ENCODE data around the gene NCDN.

The NCDN gene

DNA sequence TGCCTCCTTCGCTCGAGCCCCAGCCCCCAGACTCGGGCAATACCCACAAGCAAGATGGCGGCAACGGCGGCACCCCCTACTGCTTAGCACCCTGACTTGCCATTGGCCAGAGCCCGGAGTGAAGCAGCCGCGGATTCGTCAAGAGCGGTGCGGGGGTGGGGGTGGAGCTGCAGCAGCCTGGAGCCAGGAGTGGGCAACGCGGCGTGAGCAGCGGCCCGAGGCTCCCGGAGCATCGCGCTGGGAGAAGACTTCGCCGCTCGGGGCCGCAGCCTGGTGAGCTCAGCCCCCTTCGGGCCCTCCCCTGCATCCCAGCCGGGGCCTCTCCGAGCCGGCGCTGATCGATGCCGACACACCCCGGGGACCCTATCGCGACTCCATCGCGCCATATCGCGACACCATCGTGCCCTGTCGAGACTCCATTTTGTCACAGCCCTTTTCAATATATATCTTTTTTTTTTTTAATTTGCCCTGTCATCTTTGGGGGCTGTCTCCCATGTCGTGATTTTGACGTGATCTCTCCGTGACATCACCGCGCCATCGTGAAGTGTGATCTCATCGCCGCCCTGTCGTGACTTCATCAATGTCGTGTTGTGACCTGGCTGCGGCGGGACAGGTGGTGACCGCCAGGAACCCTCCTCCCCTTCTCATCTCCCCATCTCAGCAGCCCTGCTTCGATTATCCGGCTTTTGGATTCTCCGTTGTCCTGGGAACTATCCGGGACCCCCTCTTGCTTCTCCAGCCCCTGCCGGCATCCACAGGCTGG, at the start of gene NCDN:
TSS of gene NCDN (plus strand) at position 189 of the 763 bp plus-strand sequence. CDS start at position 581, 392 bp downstream.
- DNase-seq, result peak; percentile 96
- in situ Hi-C loops (cut with MboI; ENCODE audit: low pct_unique_long_range_greater_than_20kb, low sequenced_read_pairs), result no loop called here

GRCh38 chr1:35507947-35508346, 49.7 kb upstream of the NCDN start:
- in situ Hi-C loops (cut with MboI; ENCODE audit: low pct_unique_long_range_greater_than_20kb, low sequenced_read_pairs), result no loop called here
- DNase-seq, result no peak

DNA sequence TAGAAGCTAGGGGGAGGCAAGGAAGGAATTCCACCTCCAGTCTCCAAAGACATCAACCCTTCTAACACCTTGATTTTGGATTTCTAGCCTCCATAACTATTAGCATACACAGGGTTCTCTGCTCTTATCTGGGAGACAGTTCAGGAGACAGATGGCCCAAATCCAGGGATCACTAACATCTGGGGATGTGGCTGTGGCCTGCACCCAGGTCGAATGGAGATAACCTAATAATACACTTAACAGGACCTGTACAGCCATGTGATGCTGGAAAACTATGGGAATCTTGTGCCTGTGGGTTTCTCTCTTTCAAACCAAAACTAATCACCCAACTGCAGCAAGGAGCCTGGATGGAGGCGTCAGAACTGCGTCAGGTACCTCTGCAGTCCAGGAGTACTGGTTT, 48.0 kb upstream of the NCDN start:
- no peak for DNase-seq
- in situ Hi-C loops (cut with MboI; ENCODE audit: low pct_unique_long_range_greater_than_20kb, low sequenced_read_pairs), result no loop called here

DNA sequence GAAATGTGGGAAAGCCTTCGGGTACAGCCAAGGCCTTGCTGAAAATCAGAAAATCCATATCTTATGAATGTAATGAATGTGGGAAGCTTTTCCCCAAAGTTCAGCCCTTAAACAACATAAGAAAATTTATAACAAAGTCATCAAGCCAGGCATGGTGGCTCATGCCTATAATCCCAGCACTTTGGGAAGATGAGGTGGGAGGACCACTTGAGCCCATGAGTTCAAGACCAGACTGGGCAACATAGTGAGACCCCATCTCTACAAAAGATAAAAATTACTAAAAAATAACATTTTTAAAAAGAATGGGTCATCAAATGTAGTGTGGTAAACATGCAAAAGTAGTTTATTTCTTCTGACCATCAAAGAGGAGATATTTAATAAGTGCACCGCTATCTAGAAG, 46.3 kb upstream of the NCDN start:
- in situ Hi-C loops (cut with MboI; ENCODE audit: low pct_unique_long_range_greater_than_20kb, low sequenced_read_pairs), result no loop called here
- no peak for DNase-seq

DNA sequence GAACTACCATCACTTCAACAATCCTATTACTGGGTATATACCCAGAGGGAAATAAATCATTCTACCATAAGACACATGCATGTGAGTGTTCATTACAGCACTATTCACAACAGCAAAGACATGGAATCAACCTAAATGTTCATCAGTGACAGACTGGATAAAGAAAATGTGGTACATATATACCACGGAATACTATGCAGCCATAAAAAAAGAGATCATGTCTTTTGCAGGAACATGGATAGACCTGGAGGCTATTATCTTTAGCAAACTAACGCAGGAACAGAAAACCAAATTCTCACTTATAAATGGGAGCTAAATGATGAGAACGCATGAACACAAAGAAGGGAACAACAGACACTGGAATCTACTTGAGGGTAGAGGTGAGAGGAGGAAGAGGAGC, 39.4 kb upstream of the NCDN start:
- no peak for DNase-seq
- in situ Hi-C loops (cut with MboI; ENCODE audit: low pct_unique_long_range_greater_than_20kb, low sequenced_read_pairs), result no loop called here

- in situ Hi-C loops (cut with MboI; ENCODE audit: low pct_unique_long_range_greater_than_20kb, low sequenced_read_pairs), result no loop called here
- DNase-seq, result no peak
Observed at GRCh38 chr1:35519432-35519831, 38.2 kb upstream of the NCDN start.

DNA sequence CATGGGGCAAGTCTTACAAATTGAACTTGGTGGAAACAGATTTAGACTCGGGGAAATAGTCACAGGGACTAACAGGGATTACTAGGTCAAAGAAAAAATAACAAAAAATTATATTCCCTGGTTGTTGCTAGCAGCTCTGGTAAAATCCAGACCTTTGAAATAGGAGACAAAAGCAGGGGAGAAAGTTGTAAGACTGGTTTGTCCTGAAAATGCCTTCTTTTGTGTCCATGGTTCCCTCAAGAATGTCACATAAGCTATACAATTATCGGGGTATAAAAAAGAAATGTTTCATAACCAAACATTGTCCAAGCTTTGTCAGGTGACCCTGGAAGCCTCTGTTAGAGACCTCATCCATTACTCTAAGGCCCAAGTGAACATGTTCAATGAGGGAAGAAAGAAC, 33.5 kb upstream of the NCDN start:
- in situ Hi-C loops (cut with MboI; ENCODE audit: low pct_unique_long_range_greater_than_20kb, low sequenced_read_pairs), result no loop called here
- no peak for DNase-seq

- in situ Hi-C loops (cut with MboI; ENCODE audit: low pct_unique_long_range_greater_than_20kb, low sequenced_read_pairs), result no loop called here
Observed at GRCh38 chr1:35530168-35530567, 27.4 kb upstream of the NCDN start.

DNA sequence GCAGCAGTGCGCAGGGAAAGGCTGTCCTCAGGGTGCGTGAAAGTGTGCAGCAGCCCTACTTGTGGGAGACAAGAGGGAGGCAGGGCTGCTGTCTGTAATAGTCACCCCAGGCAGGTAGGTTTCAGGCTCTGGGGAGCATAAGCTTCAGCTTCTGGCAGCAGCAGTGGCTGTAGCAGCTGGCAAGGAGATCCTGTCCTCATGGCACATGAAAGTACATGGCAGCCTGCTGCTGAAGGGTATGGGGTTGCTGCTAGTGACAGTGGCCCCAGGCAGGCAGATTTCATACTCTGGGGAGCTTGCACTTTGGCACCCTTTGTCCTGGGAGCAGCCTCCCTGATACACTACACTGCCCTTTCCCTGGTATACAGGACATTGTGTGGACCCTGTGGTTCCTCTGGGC, 26.7 kb upstream of the NCDN start:
- no peak for DNase-seq
- in situ Hi-C loops (cut with MboI; ENCODE audit: low pct_unique_long_range_greater_than_20kb, low sequenced_read_pairs), result no loop called here

More at GRCh38 chr1:35530168-35530567, 27.4 kb upstream of the NCDN start:
- DNase-seq, result no peak

GRCh38 chr1:35531368-35531767, 26.2 kb upstream of the NCDN start:
- DNase-seq, result no peak
- in situ Hi-C loops (cut with MboI; ENCODE audit: low pct_unique_long_range_greater_than_20kb, low sequenced_read_pairs), result no loop called here

- no peak for DNase-seq
- in situ Hi-C loops (cut with MboI; ENCODE audit: low pct_unique_long_range_greater_than_20kb, low sequenced_read_pairs), result no loop called here
Observed at GRCh38 chr1:35532497-35533223, 24.9 kb upstream of the NCDN start.

- in situ Hi-C loops (cut with MboI; ENCODE audit: low pct_unique_long_range_greater_than_20kb, low sequenced_read_pairs), result no loop called here
- no peak for DNase-seq
Observed at GRCh38 chr1:35533586-35533985, 24.0 kb upstream of the NCDN start.

DNA sequence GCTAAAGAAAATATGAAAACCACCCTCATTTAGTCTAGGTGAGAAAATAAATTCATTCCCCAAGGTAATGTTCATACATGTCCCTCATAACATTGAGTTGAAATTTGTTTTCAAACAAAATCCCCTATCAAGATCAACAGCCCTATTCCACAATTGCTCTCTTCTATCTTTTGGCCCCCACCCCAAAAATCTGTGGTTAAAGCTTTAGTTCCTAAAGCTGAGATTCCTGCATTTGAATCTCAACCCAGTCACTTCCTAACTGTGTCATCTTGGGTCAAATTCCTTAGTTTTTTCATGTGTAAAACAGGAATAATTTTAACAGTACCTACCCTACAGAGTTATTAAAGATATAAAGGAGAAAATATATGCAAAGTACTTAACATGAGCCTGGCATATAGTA, 22.4 kb upstream of the NCDN start:
- DNase-seq, result no peak
- in situ Hi-C loops (cut with MboI; ENCODE audit: low pct_unique_long_range_greater_than_20kb, low sequenced_read_pairs), result no loop called here

DNA sequence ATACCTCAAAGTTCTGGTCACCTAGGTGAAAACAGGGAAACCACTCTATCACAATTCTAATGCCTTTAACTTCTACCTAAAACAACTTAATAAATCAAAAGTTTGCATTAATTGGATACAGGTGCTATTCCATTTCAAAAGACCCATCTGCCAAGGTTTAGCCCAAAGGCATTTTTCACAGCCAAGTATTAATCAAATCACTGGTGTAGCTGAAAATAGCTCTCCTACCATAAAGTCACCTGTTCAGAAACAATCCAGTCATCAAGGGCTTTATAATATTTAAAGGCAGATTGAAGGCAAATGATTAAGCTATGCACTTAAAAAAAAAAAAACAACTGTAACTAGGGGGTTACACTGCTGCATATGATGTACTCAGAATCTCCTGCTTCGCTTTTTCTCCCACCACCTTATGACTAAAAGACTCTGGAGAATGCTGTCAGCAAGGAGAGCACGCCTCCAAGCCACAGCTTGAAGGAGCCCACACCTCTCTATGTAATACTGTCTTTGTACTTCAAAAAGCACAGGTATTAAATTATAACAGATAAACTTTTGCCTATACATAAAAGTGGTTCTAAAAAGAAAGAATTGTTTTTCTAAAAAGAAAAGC, 20.9 kb upstream of the NCDN start:
- in situ Hi-C loops (cut with MboI; ENCODE audit: low pct_unique_long_range_greater_than_20kb, low sequenced_read_pairs), result no loop called here
- DNase-seq, result no peak

DNA sequence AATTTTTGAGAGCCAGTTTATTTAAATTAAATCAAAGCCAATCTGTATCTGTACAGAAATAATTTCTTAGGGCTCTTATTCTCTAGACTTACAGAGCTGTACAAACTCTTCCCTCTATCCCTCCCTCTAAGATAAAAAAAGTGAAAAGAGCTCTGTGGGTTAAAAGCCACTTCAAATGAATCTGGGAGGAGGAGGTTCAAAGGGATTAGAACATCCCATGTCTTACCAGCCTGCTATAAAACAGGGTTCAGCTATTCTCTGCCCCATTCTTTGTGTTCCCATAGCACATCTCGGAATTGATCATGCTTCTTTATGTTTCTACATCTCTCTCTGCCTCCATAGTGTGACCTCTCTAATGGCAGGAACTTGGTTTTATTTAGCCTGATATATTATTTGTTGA, 19.8 kb upstream of the NCDN start:
- DNase-seq, result no peak
- in situ Hi-C loops (cut with MboI; ENCODE audit: low pct_unique_long_range_greater_than_20kb, low sequenced_read_pairs), result no loop called here

- peak; percentile 20 for DNase-seq
- in situ Hi-C loops (cut with MboI; ENCODE audit: low pct_unique_long_range_greater_than_20kb, low sequenced_read_pairs), result no loop called here
Observed at GRCh38 chr1:35539073-35539823, 18.4 kb upstream of the NCDN start.

- in situ Hi-C loops (cut with MboI; ENCODE audit: low pct_unique_long_range_greater_than_20kb, low sequenced_read_pairs), result no loop called here
- no peak for DNase-seq
Observed at GRCh38 chr1:35539824-35540261, 17.8 kb upstream of the NCDN start.

GRCh38 chr1:35544976-35545375, 12.6 kb upstream of the NCDN start:
- peak; percentile 71 for DNase-seq
- in situ Hi-C loops (cut with MboI; ENCODE audit: low pct_unique_long_range_greater_than_20kb, low sequenced_read_pairs), result no loop called here

DNA sequence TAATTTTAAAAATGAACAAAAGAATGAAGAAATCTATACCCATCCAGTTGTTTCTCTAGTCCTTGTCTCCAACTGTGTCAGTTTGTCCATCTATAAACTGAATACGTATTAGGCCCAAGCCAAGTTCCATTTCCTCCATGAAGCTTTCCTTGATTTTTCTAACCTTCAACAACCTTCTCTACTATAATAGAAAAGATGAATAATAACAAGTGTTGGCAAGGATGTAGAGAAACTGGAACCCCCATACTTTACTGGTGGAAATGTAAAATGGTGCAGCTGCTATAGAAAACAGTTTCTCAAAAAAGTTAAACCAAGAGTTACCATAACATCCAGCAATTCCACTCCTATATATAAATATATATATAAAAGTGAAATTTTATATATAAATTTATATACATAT, 11.0 kb upstream of the NCDN start:
- in situ Hi-C loops (cut with MboI; ENCODE audit: low pct_unique_long_range_greater_than_20kb, low sequenced_read_pairs), result no loop called here
- DNase-seq, result no peak

- in situ Hi-C loops (cut with MboI; ENCODE audit: low pct_unique_long_range_greater_than_20kb, low sequenced_read_pairs), result no loop called here
- no peak for DNase-seq
Observed at GRCh38 chr1:35553851-35554250, 3.7 kb upstream of the NCDN start.

Data from KBM-7 (cell line).